GM23248 (cell line): ENCODE data around the gene PRR33. TPM values are rescaled to one million over a fixed set of nuclear protein-coding genes. Genes with fewer than 3 reads are reported as not detected.

Experiments
- DNase-seq: peaks from one replicate; pipeline ENCODE4 v3.0.0-alpha.2; 2015
- H2AFZ ChIP-seq: fragments of 200-600 bp; sonication (generic); 2 replicates; pipeline ENCODE4 v1.6.1; 2016; ENCODE audit warnings: antibody characterized with exemption
- H3F3A ChIP-seq: fragments of 200-600 bp; sonication (generic); 2 replicates; pipeline ENCODE4 v1.6.1; 2016; ENCODE audit warnings: mild to moderate bottlenecking, antibody characterized with exemption, mixed run types; ENCODE audit not compliant: insufficient read depth
- H3K27ac ChIP-seq: fragments of 200-600 bp; sonication (generic); 2 replicates; pipeline ENCODE4 v1.5.1; 2016; ENCODE audit warnings: mild to moderate bottlenecking
- H3K27me3 ChIP-seq: fragments of 200-600 bp; sonication (generic); replicated peaks from 2 replicates; pipeline ENCODE4 v1.6.1; 2016; ENCODE audit warnings: mild to moderate bottlenecking; ENCODE audit not compliant: insufficient read depth
- H3K36me3 ChIP-seq: fragments of 200-600 bp; sonication (generic); 2 replicates; pipeline ENCODE4 v1.6.1; 2016; ENCODE audit warnings: low read depth, mild to moderate bottlenecking
- H3K4me1 ChIP-seq: fragments of 200-600 bp; sonication (generic); 2 replicates; pipeline ENCODE4 v1.6.1; 2016; ENCODE audit warnings: mild to moderate bottlenecking; ENCODE audit not compliant: insufficient read depth
- H3K4me2 ChIP-seq: fragments of 200-600 bp; sonication (generic); one replicate; pipeline ENCODE4 v1.6.1; 2016; ENCODE audit warnings: mild to moderate bottlenecking; ENCODE audit not compliant: unreplicated experiment
- H3K4me3 ChIP-seq: fragments of 200-600 bp; sonication (generic); 2 replicates; pipeline ENCODE4 v1.5.1; 2016; ENCODE audit warnings: mild to moderate bottlenecking
- H3K79me2 ChIP-seq: fragments of 200-600 bp; sonication (generic); 2 replicates; pipeline ENCODE4 v1.6.1; 2016; ENCODE audit warnings: mild to moderate bottlenecking; ENCODE audit not compliant: insufficient read depth
- H3K9ac ChIP-seq: fragments of 200-600 bp; sonication (generic); 2 replicates; pipeline ENCODE4 v1.6.1; 2016; ENCODE audit warnings: mild to moderate bottlenecking
- H3K9me2 ChIP-seq: fragments of 200-600 bp; sonication (generic); 2 replicates; pipeline ENCODE4 v1.6.1; 2016; ENCODE audit warnings: mixed run types, mild to moderate bottlenecking, moderate library complexity; ENCODE audit not compliant: insufficient read depth
- H3K9me3 ChIP-seq: fragments of 200-600 bp; sonication (generic); one replicate; pipeline ENCODE4 v1.6.1; 2017; ENCODE audit warnings: low read depth
- H4K20me1 ChIP-seq: fragments of 200-600 bp; sonication (generic); 2 replicates; pipeline ENCODE4 v1.6.0; 2016; ENCODE audit not compliant: insufficient read depth
- EZH2 ChIP-seq: fragments of 200-600 bp; sonication (generic); IDR thresholded peaks from 2 replicates; pipeline ENCODE4 v1.6.1; 2018; ENCODE audit warnings: antibody characterized with exemption, mild to moderate bottlenecking; ENCODE audit not compliant: insufficient read depth, poor library complexity, severe bottlenecking
- EZH2phosphoT487 ChIP-seq: fragments of 200-600 bp; sonication (generic); IDR thresholded peaks from 2 replicates; pipeline ENCODE4 v1.6.1; 2018; ENCODE audit warnings: antibody characterized with exemption, moderate library complexity, mild to moderate bottlenecking, low read depth; ENCODE audit not compliant: insufficient read depth
- WGBS, 2 experiments: methylation state at CpG; one replicate each; pipeline ENCODE4 v1.1.6; 2015 to 2017; ENCODE audit warnings: low lambda C conversion rate in 2 of 2, low coverage in 1 of 2; ENCODE audit errors: missing lambda C conversion rate in 2 of 2; 5-methylcytosine and 5-hydroxymethylcytosine counted together
- in situ Hi-C: fragments of 300-500 bp; cut with MboI; formaldehyde crosslinking; loops from 2 replicates; pipeline ENCODE4 v1.15.0; 2020
- polyA plus RNA-seq: library from polyadenylated mRNA; unstranded; fragments of >200 nt; fragmentation: Nextera tagmentation; extraction: Ambion mirVana; gene quantifications from 2 replicates; pipeline ENCODE4 v1.2.1, GENCODE V29; 2016
- total RNA-seq: library from RNA; depleted of rRNA; stranded (reverse); fragments of >200 nt; shearing (Covaris generic); gene quantifications from 2 replicates; pipeline ENCODE4 v1.2.3, GENCODE V29; 2014

The PRR33 gene
- total and polyA plus RNA-seq, 2 experiments from 2014 or later: not detected

DNA sequence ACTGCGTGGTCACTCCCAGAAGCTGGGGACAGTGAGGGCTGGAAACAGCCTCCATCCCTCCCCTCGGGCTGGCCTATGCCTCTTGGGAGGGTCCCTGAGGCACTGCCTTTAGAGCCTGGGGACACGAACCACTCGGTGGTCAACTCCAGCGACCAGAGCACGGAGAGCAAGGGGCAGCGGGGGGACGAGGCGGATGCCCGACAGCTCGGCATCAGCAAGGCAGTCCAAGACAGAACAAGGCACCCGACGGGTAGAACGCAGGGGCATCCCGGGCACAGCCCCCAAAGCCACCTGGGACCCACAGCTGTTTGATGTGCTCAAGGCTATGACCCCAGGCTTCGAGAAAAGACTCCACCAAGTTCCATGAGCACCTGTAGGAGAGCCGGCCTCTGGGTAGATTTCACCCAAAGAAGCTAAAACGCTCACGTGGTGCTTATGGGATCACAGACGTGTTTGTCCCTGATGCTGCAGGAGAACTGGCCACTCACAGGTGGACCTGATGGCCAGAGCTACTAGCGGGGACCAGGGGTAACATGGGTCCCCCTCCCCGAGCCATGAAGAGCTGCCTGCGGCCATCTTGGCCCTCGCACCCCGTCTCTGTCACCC is 39.3 kb downstream of the PRR33 start:
- Histone ChIP-seq H3K27ac (no peak overlapping the region), H3K27me3 (no peaks in the 10 kb centered on the region), H2AFZ (no peak overlapping the region), H3K36me3 (no peaks in the 10 kb centered on the region), H3K4me2 (no peak overlapping the region), H3K79me2 (no peaks in the 10 kb centered on the region), H3K9me3 (no peaks in the 10 kb centered on the region), H4K20me1 (no peaks in the 10 kb centered on the region), H3K4me3 (no peak overlapping the region), H3K9me2 (no peaks in the 10 kb centered on the region), H3F3A (no peaks in the 10 kb centered on the region), H3K4me1 (no peaks in the 10 kb centered on the region), H3K9ac (no peak overlapping the region)
- no peak for DNase-seq
- WGBS, 2 experiments: 66 to 72% methylated on average over 25 of the region's 25 CpGs
- in situ Hi-C loops: loop anchor here (25.0 kb wide), 1 partner anchor 310 kb away; the partner anchor contains the start of genes INS and TH
- TF ChIP-seq EZH2: no peak
- no peak for TF ChIP-seq EZH2phosphoT487

DNA sequence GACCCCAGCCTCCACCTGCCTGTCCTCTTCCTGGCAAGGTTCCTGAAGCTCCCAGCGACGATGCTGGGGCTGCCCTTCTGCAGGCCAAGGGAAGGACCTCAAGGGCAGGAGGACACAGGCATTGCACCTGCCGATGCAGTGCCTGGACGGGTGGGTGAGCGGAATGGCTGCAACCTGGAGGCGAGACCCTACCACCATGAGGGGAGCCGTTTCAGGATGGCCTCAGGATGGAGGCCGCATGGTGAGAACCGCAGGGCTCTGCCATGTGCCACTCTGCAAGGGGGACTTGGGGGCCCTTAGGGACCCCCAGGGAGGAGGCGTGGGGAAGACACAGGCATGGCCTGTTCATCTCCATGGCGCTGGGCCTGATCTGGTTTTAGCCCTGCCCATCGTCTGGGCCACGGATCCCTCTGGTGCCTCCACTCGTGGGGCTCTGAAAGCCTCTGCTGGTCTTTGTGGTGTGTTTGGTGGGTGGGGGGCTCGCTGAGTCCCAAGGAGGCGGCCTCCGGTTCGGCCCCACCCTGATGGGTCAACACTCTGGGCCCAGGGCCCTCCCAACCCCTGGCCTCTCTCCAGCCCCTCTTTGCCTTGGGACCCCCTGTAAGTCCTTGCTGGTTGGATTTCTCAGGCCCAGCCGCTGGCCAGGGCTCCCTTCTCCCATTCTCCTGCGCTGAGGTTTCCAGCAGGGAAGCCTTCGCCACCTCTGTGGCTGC is 40.1 kb downstream of the PRR33 start:
- no peaks in the 10 kb centered on the region for H3K9me2 ChIP-seq
- no peaks in the 10 kb centered on the region for H3K4me1 ChIP-seq
- no peak overlapping the region for H3K4me3 ChIP-seq
- no peaks in the 10 kb centered on the region for H3K9me3 ChIP-seq
- H4K20me1 ChIP-seq: no peaks in the 10 kb centered on the region
- H2AFZ ChIP-seq: no peak overlapping the region
- H3K36me3 ChIP-seq: no peaks in the 10 kb centered on the region
- 69 to 79% methylated on average over 20 of the region's 21 CpGs for WGBS, 2 experiments
- no peaks in the 10 kb centered on the region for H3F3A ChIP-seq
- DNase-seq: no peak
- H3K79me2 ChIP-seq: no peaks in the 10 kb centered on the region
- TF ChIP-seq EZH2phosphoT487 (no peak), EZH2 (no peak)
- H3K4me2 ChIP-seq: no peak overlapping the region
- H3K9ac ChIP-seq: no peak overlapping the region
- in situ Hi-C loops: loop anchor here (25.0 kb wide), 1 partner anchor 311 kb away; the partner anchor contains the start of genes INS and TH
- H3K27me3 ChIP-seq: no peaks in the 10 kb centered on the region
- no peak overlapping the region for H3K27ac ChIP-seq

DNA sequence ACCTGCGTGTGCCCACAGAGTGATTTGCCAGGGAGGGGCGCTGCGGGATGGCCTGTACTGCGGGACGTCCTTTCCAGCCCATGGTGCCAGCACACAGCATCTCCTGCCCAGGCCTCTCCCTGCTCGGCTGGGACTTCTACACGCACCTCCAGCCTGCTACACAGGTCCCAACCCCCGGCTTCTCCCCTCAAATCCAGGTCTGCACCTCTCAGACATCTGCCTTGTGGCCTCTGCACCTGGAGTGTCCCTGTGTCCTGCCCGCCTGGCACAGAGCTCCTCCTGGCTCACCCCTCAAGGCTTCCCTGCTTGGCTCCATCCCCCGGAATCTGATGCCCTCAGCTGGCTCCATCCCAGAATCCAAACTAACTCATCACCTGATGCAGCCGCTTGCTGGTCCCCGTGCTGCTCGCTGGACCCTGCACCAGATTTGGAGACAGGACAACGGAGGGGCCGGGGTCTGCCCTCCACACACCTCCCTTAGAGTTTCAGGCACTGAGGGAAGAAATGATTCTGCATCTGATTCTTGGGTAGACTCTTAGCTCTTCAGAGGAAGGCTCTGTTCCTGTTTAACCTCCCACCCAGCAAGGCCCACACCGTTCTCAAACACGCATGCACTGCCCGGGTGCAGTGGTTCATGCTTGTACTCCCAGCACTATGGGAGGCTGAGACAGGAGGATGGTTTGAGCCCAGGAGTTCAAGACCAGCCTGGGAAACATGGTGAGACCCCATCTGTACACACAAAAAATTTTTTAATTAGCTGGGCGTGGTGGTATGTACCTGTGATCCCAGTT is 42.9 kb downstream of the PRR33 start:
- Histone ChIP-seq H3K9ac (no peak overlapping the region), H3K9me2 (no peaks in the 10 kb centered on the region), H3K36me3 (no peaks in the 10 kb centered on the region), H3K79me2 (no peaks in the 10 kb centered on the region), H3F3A (no peaks in the 10 kb centered on the region), H3K27ac (no peak overlapping the region), H2AFZ (no peak overlapping the region), H3K27me3 (no peaks in the 10 kb centered on the region; the same call in 1 of the 2 replicates), H3K4me2 (no peak overlapping the region), H4K20me1 (no peaks in the 10 kb centered on the region), H3K4me3 (no peak overlapping the region), H3K4me1 (no peaks in the 10 kb centered on the region), H3K9me3 (no peaks in the 10 kb centered on the region)
- TF ChIP-seq EZH2phosphoT487 (no peak), EZH2 (no peak)
- no peak for DNase-seq
- 77 to 78% methylated on average over 19 of the region's 19 CpGs for WGBS, 2 experiments
- in situ Hi-C loops: no loop called here

DNA sequence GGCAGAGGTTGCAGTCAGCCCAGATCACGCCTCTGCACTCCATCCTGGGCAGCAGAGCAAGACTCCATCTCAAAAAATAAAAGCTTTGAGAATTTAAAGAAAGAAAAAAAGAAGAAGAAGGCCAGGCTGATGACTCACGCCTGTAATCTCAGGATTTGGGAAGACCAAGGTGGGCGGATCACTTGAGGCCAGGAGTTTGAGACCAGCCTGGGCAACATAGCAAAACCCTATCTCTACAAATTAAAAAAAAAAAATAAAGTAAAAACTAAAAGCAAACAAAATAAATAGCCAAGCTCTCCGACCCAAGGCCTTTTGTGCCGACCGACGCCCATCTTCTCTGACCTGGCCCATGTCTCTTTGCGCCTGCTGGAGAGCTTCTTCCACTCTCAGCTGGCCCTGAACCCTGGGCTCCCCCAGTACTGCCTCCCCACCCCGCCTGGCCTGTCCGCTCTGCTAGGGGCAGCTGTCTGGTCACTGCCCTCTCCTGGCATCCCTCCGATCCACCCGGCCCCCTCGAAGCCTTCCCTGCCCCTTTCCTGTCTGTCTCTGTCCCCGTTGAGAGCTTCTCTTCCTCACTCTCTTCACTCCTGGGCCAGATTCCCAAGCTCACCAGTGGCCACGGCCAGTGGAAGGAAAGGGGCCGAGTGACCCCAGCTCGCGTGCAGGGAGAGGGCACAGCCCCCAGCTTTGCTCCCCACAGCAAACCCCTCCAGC is 43.6 kb downstream of the PRR33 start:
- no peaks in the 10 kb centered on the region for H3K79me2 ChIP-seq
- in situ Hi-C loops: no loop called here

More for the DNA sequence above, 43.6 kb downstream of the PRR33 start:
- H3K9me2 ChIP-seq: no peaks in the 10 kb centered on the region
- H3K9ac ChIP-seq: no peak overlapping the region
- peak; percentile 35 for DNase-seq
- H3K4me3 ChIP-seq: no peak overlapping the region
- 62 to 65% methylated on average over 18 of the region's 18 CpGs for WGBS, 2 experiments
- no peak overlapping the region for H3K27ac ChIP-seq
- H3K9me3 ChIP-seq: no peaks in the 10 kb centered on the region
- no peak overlapping the region for H2AFZ ChIP-seq
- no peaks in the 10 kb centered on the region for H3K36me3 ChIP-seq
- H3K4me1 ChIP-seq: no peaks in the 10 kb centered on the region
- no peaks in the 10 kb centered on the region; the same call in 1 of the 2 replicates for H3K27me3 ChIP-seq
- H3F3A ChIP-seq: no peaks in the 10 kb centered on the region
- no peak for TF ChIP-seq EZH2phosphoT487
- TF ChIP-seq EZH2: no peak
- H3K4me2 ChIP-seq: no peak overlapping the region
- no peaks in the 10 kb centered on the region for H4K20me1 ChIP-seq
